H1 (cell line): ENCODE data around the gene PBLD. TPM values are rescaled to one million over a fixed set of nuclear protein-coding genes. Genes with fewer than 3 reads are reported as not detected.

ENCODE experiments used
- CTCF ChIA-PET: fragments of 300-600 bp; sonication (Branson Sonifier 250); formaldehyde crosslinking; loops from one replicate; lab custom pipeline; 2021; ENCODE audit not compliant: partially characterized antibody; lab: Charles Lee
- POLR2A ChIA-PET: fragments of 300-600 bp; sonication (Branson Sonifier 250); formaldehyde crosslinking; loops from one replicate; lab custom pipeline; 2021; ENCODE audit warnings: inconsistent platforms; ENCODE audit not compliant: partially characterized antibody; lab: Charles Lee
- DNase-seq, 2 experiments: peaks; one replicate each; pipeline versions ENCODE4 v3.0.0 to v3.0.0-alpha.2; 2010 to 2022; ENCODE audit warnings: low spot score in 2 of 2, low read depth in 1 of 2, mixed read lengths in 1 of 2
- FAIRE-seq: peaks from 2 replicates; lab custom pipeline; 2011; peaks lifted over from hg19 to GRCh38; lab: Jason Lieb, UNC
- H2AFZ ChIP-seq: 2 replicates; pipeline ENCODE4 v1.8.1; 2012; ENCODE audit warnings: low read length, inconsistent platforms
- H2AK5ac ChIP-seq: 2 replicates; pipeline ENCODE4 v1.6.1; 2013; ENCODE audit warnings: low read depth, low read length
- H2BK120ac ChIP-seq: replicated peaks from 2 replicates; pipeline ENCODE3; 2013; ENCODE audit warnings: low read depth, low read length, inconsistent platforms
- H2BK12ac ChIP-seq: 2 replicates; pipeline ENCODE4 v1.6.1; 2013; ENCODE audit warnings: low read depth, low read length
- H2BK15ac ChIP-seq: 2 replicates; pipeline ENCODE4 v1.6.1; 2013; ENCODE audit warnings: low read length
- H2BK20ac ChIP-seq: 2 replicates; pipeline ENCODE4 v1.6.1; 2013; ENCODE audit warnings: low read length
- H2BK5ac ChIP-seq: 2 replicates; pipeline ENCODE4 v1.6.1; 2013; ENCODE audit warnings: low read depth, low read length
- H3K14ac ChIP-seq: 2 replicates; pipeline ENCODE4 v1.6.1; 2013; ENCODE audit warnings: inconsistent platforms; ENCODE audit not compliant: insufficient read length
- H3K18ac ChIP-seq: 2 replicates; pipeline ENCODE4 v1.6.1; 2013; ENCODE audit warnings: low read length; ENCODE audit errors: extremely low read depth
- H3K23ac ChIP-seq: 2 replicates; pipeline ENCODE4 v1.6.1; 2013; ENCODE audit warnings: inconsistent platforms; ENCODE audit not compliant: insufficient read length
- H3K23me2 ChIP-seq: 2 replicates; pipeline ENCODE4 v1.6.1; 2013; ENCODE audit warnings: low read depth, low read length
- H3K27ac ChIP-seq: 2 replicates; pipeline ENCODE4 v1.6.1; 2011; ENCODE audit warnings: low read depth, low read length, inconsistent platforms
- H3K27me3 ChIP-seq, 4 experiments: replicated peaks in 1 of 4; 1 replicate in 1 of 4; 2 replicates in 3 of 4; pipeline versions ENCODE4 v1.6.1 to v1.8.1; 2011 to 2013; ENCODE audit warnings: low read length in 3 of 4, mild to moderate bottlenecking in 3 of 4, inconsistent platforms in 2 of 4, mixed read lengths in 2 of 4, moderate library complexity in 1 of 4; ENCODE audit not compliant: control insufficient read depth in 3 of 4, insufficient read depth in 3 of 4; ENCODE audit errors: extremely low read depth in 1 of 4
- H3K36me3 ChIP-seq, 4 experiments: 2 replicates each; pipeline versions ENCODE4 v1.6.1 to v1.8.1; 2011 to 2013; ENCODE audit warnings: mild to moderate bottlenecking in 4 of 4, low read length in 3 of 4, moderate library complexity in 2 of 4, control low read depth in 1 of 4, inconsistent platforms in 1 of 4; ENCODE audit not compliant: insufficient read depth in 4 of 4, control insufficient read depth in 2 of 4
- H3K4ac ChIP-seq: replicated peaks from 2 replicates; pipeline ENCODE3; 2013; ENCODE audit warnings: low read length, low read depth, mixed read lengths, inconsistent platforms; ENCODE audit not compliant: insufficient read length
- H3K4me1 ChIP-seq, 4 experiments: replicated peaks in 1 of 4; 1 replicate in 1 of 4; 2 replicates in 3 of 4; pipeline versions ENCODE4 v1.6.1 to v1.8.1; 2011 to 2013; ENCODE audit warnings: low read length in 3 of 4, inconsistent platforms in 2 of 4, mixed read lengths in 1 of 4; ENCODE audit not compliant: insufficient read depth in 4 of 4, control insufficient read depth in 3 of 4
- H3K4me2 ChIP-seq, 2 experiments: 2 replicates each; pipeline versions ENCODE4 v1.6.1 to v1.8.1; 2011 to 2013; ENCODE audit warnings: low read depth in 2 of 2, low read length in 2 of 2, control low read depth in 1 of 2, inconsistent platforms in 1 of 2, mild to moderate bottlenecking in 1 of 2; ENCODE audit not compliant: insufficient read depth in 1 of 2
- H3K4me3 ChIP-seq, 4 experiments: fragments of 200-600, 300-600 bp in 1 of 4; sonication (generic), shearing (Covaris generic), sonication (Bioruptor Twin) in 1 of 4; 2 replicates each; pipeline versions ENCODE4 v1.5.1 to v1.8.1; 2011 to 2016; ENCODE audit warnings: low read length in 4 of 4, low read depth in 3 of 4, control low read depth in 2 of 4, inconsistent platforms in 2 of 4, mild to moderate bottlenecking in 2 of 4, mixed read lengths in 1 of 4, moderate library complexity in 1 of 4; ENCODE audit not compliant: insufficient read depth in 2 of 4; ENCODE audit errors: extremely low read depth in 1 of 4
- H3K56ac ChIP-seq: replicated peaks from 2 replicates; pipeline ENCODE3; 2013; ENCODE audit warnings: low read depth, mild to moderate bottlenecking, mixed read lengths, low read length, inconsistent platforms; ENCODE audit not compliant: insufficient read length
- H3K79me1 ChIP-seq: 2 replicates; pipeline ENCODE4 v1.6.1; 2013; ENCODE audit warnings: low read depth, low read length, control low read depth
- H3K79me2 ChIP-seq, 2 experiments: 2 replicates each; pipeline versions ENCODE4 v1.6.1 to v1.8.1; 2012 to 2013; ENCODE audit warnings: low read length in 2 of 2, mild to moderate bottlenecking in 2 of 2, inconsistent platforms in 1 of 2; ENCODE audit not compliant: insufficient read depth in 2 of 2, control insufficient read depth in 1 of 2
- H3K9ac ChIP-seq, 4 experiments: replicated peaks in 1 of 4; 1 replicate in 1 of 4; 2 replicates in 3 of 4; pipeline versions ENCODE4 v1.6.1 to v1.8.1; 2011 to 2013; ENCODE audit warnings: low read depth in 3 of 4, low read length in 3 of 4, control low read depth in 2 of 4, mild to moderate bottlenecking in 2 of 4, moderate library complexity in 2 of 4, inconsistent platforms in 1 of 4; ENCODE audit errors: extremely low read depth in 1 of 4
- H3K9me3 ChIP-seq, 2 experiments: 2 replicates each; pipeline versions ENCODE4 v1.6.1 to v1.8.1; 2012 to 2013; ENCODE audit warnings: mild to moderate bottlenecking in 2 of 2, moderate library complexity in 2 of 2, control low read depth in 1 of 2, inconsistent platforms in 1 of 2, low read depth in 1 of 2, low read length in 1 of 2, mixed read lengths in 1 of 2; ENCODE audit not compliant: insufficient read depth in 2 of 2
- H4K20me1 ChIP-seq, 2 experiments: replicated peaks in 1 of 2; 2 replicates each; pipeline versions ENCODE3 to v1.8.1; 2011 to 2013; ENCODE audit warnings: inconsistent platforms in 2 of 2, low read length in 2 of 2, mild to moderate bottlenecking in 1 of 2; ENCODE audit not compliant: insufficient read depth in 2 of 2, control insufficient read depth in 1 of 2
- H4K5ac ChIP-seq: 2 replicates; pipeline ENCODE4 v1.6.1; 2013; ENCODE audit warnings: low read length, low read depth, mixed read lengths, inconsistent platforms; ENCODE audit not compliant: insufficient read length
- H4K8ac ChIP-seq: 2 replicates; pipeline ENCODE4 v1.8.0; 2013; ENCODE audit warnings: mild to moderate bottlenecking, moderate library complexity, low read length, inconsistent platforms; ENCODE audit not compliant: insufficient read depth; ENCODE audit errors: extremely low read depth
- H4K91ac ChIP-seq: replicated peaks from 2 replicates; pipeline ENCODE3; 2013; ENCODE audit warnings: low read length, mixed read lengths, inconsistent platforms; ENCODE audit not compliant: insufficient read length
- FOSL1 ChIP-seq: IDR thresholded peaks from 2 replicates; pipeline ENCODE4 v1.6.1; 2011; ENCODE audit warnings: mild to moderate bottlenecking, low read depth, low read length, moderate library complexity; ENCODE audit not compliant: insufficient read depth
- POU5F1 ChIP-seq: IDR thresholded peaks from 2 replicates; pipeline ENCODE4 v1.6.1; 2011; ENCODE audit warnings: low read depth, mild to moderate bottlenecking, low read length, moderate library complexity
- RFX5 ChIP-seq: IDR thresholded peaks from 2 replicates; pipeline ENCODE4 v1.6.1; 2011; ENCODE audit warnings: low read depth, low read length, improper control_type of control experiment, borderline replicate concordance
- SAP30 ChIP-seq: fragments of 300-600 bp; sonication (generic); IDR thresholded peaks from 2 replicates; pipeline ENCODE4 v1.7.1; 2012; ENCODE audit warnings: low read length, moderate library complexity, mild to moderate bottlenecking, inconsistent platforms; ENCODE audit not compliant: insufficient read depth, insufficient replicate concordance
- SIX5 ChIP-seq: IDR thresholded peaks from 2 replicates; pipeline ENCODE4 v1.6.1; 2011; ENCODE audit warnings: mild to moderate bottlenecking, low read depth, low read length
- WGBS, 2 experiments: shearing (Covaris generic) in 1 of 2; methylation state at CpG; one replicate each; pipeline versions ENCODE4 v1.1.6 to v1.1.7; 2013 to 2015; ENCODE audit warnings: low lambda C conversion rate in 2 of 2, mixed read lengths in 2 of 2, inconsistent platforms in 1 of 2, low coverage in 1 of 2, missing lambda C conversion rate in 1 of 2; ENCODE audit not compliant: insufficient replicate concordance in 2 of 2, insufficient coverage in 1 of 2, insufficient read length in 1 of 2; ENCODE audit errors: extremely low coverage in 1 of 2, missing lambda C conversion rate in 1 of 2; 5-methylcytosine and 5-hydroxymethylcytosine counted together
- polyA plus RNA-seq, 7 experiments: library from polyadenylated mRNA; depleted of rRNA in 3 of 7; stranded (reverse) in 5 of 7; unstranded in 2 of 7; fragments of >200 nt in 5 of 7; fragments of 200-250 nt in 2 of 7; gene quantifications; 1 replicate in 5 of 7; 2 replicates in 1 of 7; 4 replicates in 1 of 7; pipeline versions ENCODE4 v1.2.1 to v1.2.3, GENCODE V29; 2011 to 2013; ENCODE audit warnings: missing spikeins in 2 of 7, mixed read lengths in 2 of 7
- total RNA-seq: library from RNA; stranded (reverse); fragmentation: NEBNext Ultra II Directional; extraction: Animal tissue kit (Norgen Biotek cat#: 25700); gene quantifications from 2 replicates; pipeline ENCODE4 v1.2.1, GENCODE V29; 2021

The PBLD gene
- total and polyA plus RNA-seq, 2 of the 8 experiments (the other 6 are each of a cell fraction or from before 2014, with no cell fraction given) = 0.56 to 2.0 TPM

DNA sequence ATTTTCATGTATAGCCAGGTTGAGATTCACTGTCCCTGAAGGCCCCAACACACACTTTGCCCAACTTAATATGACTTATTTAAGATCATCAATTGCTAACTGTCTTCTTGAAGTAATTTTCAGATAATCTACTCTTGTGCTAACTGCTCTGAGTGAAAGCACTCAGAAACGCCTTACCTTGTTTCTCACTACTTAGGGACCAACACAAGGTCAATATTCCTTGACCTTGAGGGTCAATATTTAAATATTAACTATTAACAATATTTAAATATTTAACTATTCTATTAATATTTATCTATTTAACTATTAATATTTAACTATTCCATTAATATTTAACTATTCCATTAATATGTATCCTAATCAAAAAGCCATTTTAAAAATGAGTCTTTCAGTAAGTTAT, 26.9 kb downstream of the PBLD start:
- no peak overlapping the region for H2BK20ac ChIP-seq
- no peak overlapping the region for H3K14ac ChIP-seq
- no peaks in the 10 kb centered on the region for H3K9me3 ChIP-seq
- H3K79me1 ChIP-seq = no peaks in the 10 kb centered on the region
- ChIA-PET CTCF (no interaction called here), POLR2A (interaction anchor here (1.2 to 2.2 kb wide), 3 partner anchors 11 to 27 kb away, joined by 4 to 6 read pairs (median 4); partner anchors contain the start of genes HNRNPH3 and PBLD)
- no peak overlapping the region for H4K8ac ChIP-seq
- 0% methylated on average over 1 of the region's 1 CpG; no CpG with 5 or more reads in 1 of the 2 experiments for WGBS, 2 experiments
- no peak overlapping the region for H2BK12ac ChIP-seq
- H4K5ac ChIP-seq = no peak overlapping the region
- no peak overlapping the region for H3K23ac ChIP-seq
- no peaks in the 10 kb centered on the region; the same call in 1 of the 2 replicates for H3K23me2 ChIP-seq
- no peaks in the 10 kb centered on the region for H4K20me1 ChIP-seq
- FAIRE-seq (no peak), DNase-seq (no peak)
- no peak for TF ChIP-seq SIX5
- TF ChIP-seq POU5F1 = no peak
- TF ChIP-seq SAP30 = no peak
- no peak for TF ChIP-seq FOSL1
- no peak for TF ChIP-seq RFX5
- H2BK120ac ChIP-seq = no peak overlapping the region
- H3K27ac ChIP-seq = no peak overlapping the region
- peaks cover 0 to 3% (median 0%) of the 10 kb centered on the region in 4 experiments; a peak in 1 of 7 replicates for H3K4me1 ChIP-seq
- no peaks in the 10 kb centered on the region for H3K79me2 ChIP-seq
- no peak overlapping the region for H2AK5ac ChIP-seq
- no peak overlapping the region for H4K91ac ChIP-seq
- H3K4me3 ChIP-seq = no peak overlapping the region
- no peak overlapping the region for H3K4me2 ChIP-seq
- no peak overlapping the region for H2BK15ac ChIP-seq
- no peak overlapping the region for H2BK5ac ChIP-seq
- no peaks in the 10 kb centered on the region for H3K27me3 ChIP-seq
- no peak overlapping the region for H3K18ac ChIP-seq
- no peak overlapping the region for H3K4ac ChIP-seq
- no peaks in the 10 kb centered on the region for H3K36me3 ChIP-seq
- no peak overlapping the region for H3K56ac ChIP-seq
- H2AFZ ChIP-seq = no peak overlapping the region
- no peak overlapping the region for H3K9ac ChIP-seq
